ENCODE data around the gene TOP2A. TPM values are rescaled to one million over a fixed set of nuclear protein-coding genes. Genes with fewer than 3 reads are reported as not detected.

TOP2A gene
- polyA plus RNA-seq, 1 of the 3 experiments (the other 2 are of a cell fraction), result 20.6 TPM

- no peak for TF ChIP-seq RCOR1 (IDR thresholded peaks at IDR 0.05; ENCODE audit: low read length)
- TF ChIP-seq TAF1 (IDR thresholded peaks at IDR 0.05; ENCODE audit: borderline replicate concordance, low read depth, low read length), result no peak
- TF ChIP-seq, protein P1, sequence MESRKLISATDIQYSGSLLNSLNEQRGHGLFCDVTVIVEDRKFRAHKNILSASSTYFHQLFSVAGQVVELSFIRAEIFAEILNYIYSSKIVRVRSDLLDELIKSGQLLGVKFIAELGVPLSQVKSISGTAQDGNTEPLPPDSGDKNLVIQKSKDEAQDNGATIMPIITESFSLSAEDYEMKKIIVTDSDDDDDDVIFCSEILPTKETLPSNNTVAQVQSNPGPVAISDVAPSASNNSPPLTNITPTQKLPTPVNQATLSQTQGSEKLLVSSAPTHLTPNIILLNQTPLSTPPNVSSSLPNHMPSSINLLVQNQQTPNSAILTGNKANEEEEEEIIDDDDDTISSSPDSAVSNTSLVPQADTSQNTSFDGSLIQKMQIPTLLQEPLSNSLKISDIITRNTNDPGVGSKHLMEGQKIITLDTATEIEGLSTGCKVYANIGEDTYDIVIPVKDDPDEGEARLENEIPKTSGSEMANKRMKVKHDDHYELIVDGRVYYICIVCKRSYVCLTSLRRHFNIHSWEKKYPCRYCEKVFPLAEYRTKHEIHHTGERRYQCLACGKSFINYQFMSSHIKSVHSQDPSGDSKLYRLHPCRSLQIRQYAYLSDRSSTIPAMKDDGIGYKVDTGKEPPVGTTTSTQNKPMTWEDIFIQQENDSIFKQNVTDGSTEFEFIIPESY (IDR thresholded peaks at IDR 0.05; ENCODE audit: borderline replicate concordance, low read depth), result no peak
- no peak for TF ChIP-seq ELF1 (IDR thresholded peaks at IDR 0.05)
- TF ChIP-seq, protein P2, sequence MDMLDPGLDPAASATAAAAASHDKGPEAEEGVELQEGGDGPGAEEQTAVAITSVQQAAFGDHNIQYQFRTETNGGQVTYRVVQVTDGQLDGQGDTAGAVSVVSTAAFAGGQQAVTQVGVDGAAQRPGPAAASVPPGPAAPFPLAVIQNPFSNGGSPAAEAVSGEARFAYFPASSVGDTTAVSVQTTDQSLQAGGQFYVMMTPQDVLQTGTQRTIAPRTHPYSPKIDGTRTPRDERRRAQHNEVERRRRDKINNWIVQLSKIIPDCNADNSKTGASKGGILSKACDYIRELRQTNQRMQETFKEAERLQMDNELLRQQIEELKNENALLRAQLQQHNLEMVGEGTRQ (IDR thresholded peaks at IDR 0.05; ENCODE audit: borderline replicate concordance, low read depth, low read length), result no peak
- no peak for TF ChIP-seq FOXM1 (IDR thresholded peaks at IDR 0.05; ENCODE audit: low read depth)
- no peak for TF ChIP-seq GATA2 (CRISPR knock-in tag; IDR thresholded peaks at IDR 0.05)
- TF ChIP-seq, protein P3, sequence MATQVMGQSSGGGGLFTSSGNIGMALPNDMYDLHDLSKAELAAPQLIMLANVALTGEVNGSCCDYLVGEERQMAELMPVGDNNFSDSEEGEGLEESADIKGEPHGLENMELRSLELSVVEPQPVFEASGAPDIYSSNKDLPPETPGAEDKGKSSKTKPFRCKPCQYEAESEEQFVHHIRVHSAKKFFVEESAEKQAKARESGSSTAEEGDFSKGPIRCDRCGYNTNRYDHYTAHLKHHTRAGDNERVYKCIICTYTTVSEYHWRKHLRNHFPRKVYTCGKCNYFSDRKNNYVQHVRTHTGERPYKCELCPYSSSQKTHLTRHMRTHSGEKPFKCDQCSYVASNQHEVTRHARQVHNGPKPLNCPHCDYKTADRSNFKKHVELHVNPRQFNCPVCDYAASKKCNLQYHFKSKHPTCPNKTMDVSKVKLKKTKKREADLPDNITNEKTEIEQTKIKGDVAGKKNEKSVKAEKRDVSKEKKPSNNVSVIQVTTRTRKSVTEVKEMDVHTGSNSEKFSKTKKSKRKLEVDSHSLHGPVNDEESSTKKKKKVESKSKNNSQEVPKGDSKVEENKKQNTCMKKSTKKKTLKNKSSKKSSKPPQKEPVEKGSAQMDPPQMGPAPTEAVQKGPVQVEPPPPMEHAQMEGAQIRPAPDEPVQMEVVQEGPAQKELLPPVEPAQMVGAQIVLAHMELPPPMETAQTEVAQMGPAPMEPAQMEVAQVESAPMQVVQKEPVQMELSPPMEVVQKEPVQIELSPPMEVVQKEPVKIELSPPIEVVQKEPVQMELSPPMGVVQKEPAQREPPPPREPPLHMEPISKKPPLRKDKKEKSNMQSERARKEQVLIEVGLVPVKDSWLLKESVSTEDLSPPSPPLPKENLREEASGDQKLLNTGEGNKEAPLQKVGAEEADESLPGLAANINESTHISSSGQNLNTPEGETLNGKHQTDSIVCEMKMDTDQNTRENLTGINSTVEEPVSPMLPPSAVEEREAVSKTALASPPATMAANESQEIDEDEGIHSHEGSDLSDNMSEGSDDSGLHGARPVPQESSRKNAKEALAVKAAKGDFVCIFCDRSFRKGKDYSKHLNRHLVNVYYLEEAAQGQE (IDR thresholded peaks at IDR 0.05; ENCODE audit: low read depth, low read length), result no peak
- Histone ChIP-seq H3K9me2 (no peaks in the 10 kb centered on the region), H3K36me3 (replicated peaks in 1 of 2; ENCODE audit: control insufficient read depth in 1 of 2, insufficient read depth in 2 of 2, low read length in 1 of 2) (no peaks in the 10 kb centered on the region), H3K4me3 (ENCODE audit: low read depth in 2 of 2, low read length in 1 of 2) (no peak overlapping the region), H2AFZ (ENCODE audit: low read depth) (no peak overlapping the region), H3K27ac (ENCODE audit: low read depth in 2 of 2, low read length in 1 of 2) (no peak overlapping the region), H4K20me1 (ENCODE audit: insufficient read depth) (no peaks in the 10 kb centered on the region), H3F3A (replicated peaks; ENCODE audit: insufficient read depth) (no peaks in the 10 kb centered on the region), H3K9me3 (no peaks in the 10 kb centered on the region), H3K4me1 (ENCODE audit: control insufficient read depth in 1 of 2, insufficient read depth in 2 of 2, low read depth in 1 of 2, low read length in 1 of 2) (no peaks in the 10 kb centered on the region), H3K4me2 (no peak overlapping the region), H3K9ac (no peak overlapping the region), H3K79me2 (ENCODE audit: insufficient read depth) (no peaks in the 10 kb centered on the region), H3K27me3 (ENCODE audit: insufficient read depth) (no peaks in the 10 kb centered on the region)
- POLR2A ChIA-PET, result no interaction called here
- peak; percentile 52 for DNase-seq
- WGBS (ENCODE audit: low lambda C conversion rate), result 79% methylated on average over 13 of the region's 16 CpGs
- CTCF ChIA-PET, result interaction anchor here (1.3 to 1.5 kb wide), 3 partner anchors 10 to 68 kb away, joined by 3 to 4 read pairs (median 4); no protein-coding TSS in a partner anchor
Measured at GRCh38 chr17:40371261-40371929, 46.3 kb downstream of the TOP2A start.

GRCh38 chr17:40369923-40370322 lies 47.8 kb downstream of the TOP2A start:
- Histone ChIP-seq H3K9me2 (no peaks in the 10 kb centered on the region), H3K4me1 (ENCODE audit: control insufficient read depth in 1 of 2, insufficient read depth in 2 of 2, low read depth in 1 of 2, low read length in 1 of 2) (no peaks in the 10 kb centered on the region; a peak in 1 of 4 replicates), H3F3A (replicated peaks; ENCODE audit: insufficient read depth) (no peaks in the 10 kb centered on the region), H3K4me3 (ENCODE audit: low read depth in 2 of 2, low read length in 1 of 2) (no peak overlapping the region), H3K27ac (ENCODE audit: low read depth in 2 of 2, low read length in 1 of 2) (no peak overlapping the region), H3K4me2 (no peak overlapping the region), H3K27me3 (ENCODE audit: insufficient read depth) (no peaks in the 10 kb centered on the region), H3K36me3 (replicated peaks in 1 of 2; ENCODE audit: control insufficient read depth in 1 of 2, insufficient read depth in 2 of 2, low read length in 1 of 2) (no peaks in the 10 kb centered on the region), H3K9me3 (no peaks in the 10 kb centered on the region), H3K79me2 (ENCODE audit: insufficient read depth) (no peaks in the 10 kb centered on the region), H4K20me1 (ENCODE audit: insufficient read depth) (no peaks in the 10 kb centered on the region), H3K9ac (no peak overlapping the region), H2AFZ (ENCODE audit: low read depth) (no peak overlapping the region)
- 89% methylated on average over 5 of the region's 7 CpGs for WGBS (ENCODE audit: low lambda C conversion rate)
- CTCF ChIA-PET, result interaction anchor here (1.2 kb wide), 1 partner anchor 163 kb away, joined by 3 read pairs; no protein-coding TSS in a partner anchor
- DNase-seq, result no peak
- POLR2A ChIA-PET, result no interaction called here
- TF ChIP-seq, protein P3 (IDR thresholded peaks at IDR 0.05; ENCODE audit: low read depth, low read length), result no peak
- no peak for TF ChIP-seq RXRA (IDR thresholded peaks at IDR 0.05; ENCODE audit: borderline replicate concordance, low read depth)
- TF ChIP-seq, protein P4, sequence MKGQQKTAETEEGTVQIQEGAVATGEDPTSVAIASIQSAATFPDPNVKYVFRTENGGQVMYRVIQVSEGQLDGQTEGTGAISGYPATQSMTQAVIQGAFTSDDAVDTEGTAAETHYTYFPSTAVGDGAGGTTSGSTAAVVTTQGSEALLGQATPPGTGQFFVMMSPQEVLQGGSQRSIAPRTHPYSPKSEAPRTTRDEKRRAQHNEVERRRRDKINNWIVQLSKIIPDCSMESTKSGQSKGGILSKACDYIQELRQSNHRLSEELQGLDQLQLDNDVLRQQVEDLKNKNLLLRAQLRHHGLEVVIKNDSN (IDR thresholded peaks at IDR 0.05; ENCODE audit: borderline replicate concordance, low read depth), result no peak
- TF ChIP-seq RCOR1 (IDR thresholded peaks at IDR 0.05; ENCODE audit: low read length), result no peak
- TF ChIP-seq POLR2AphosphoS5 (IDR thresholded peaks at IDR 0.05; ENCODE audit: low read depth, low read length), result no peak
- TF ChIP-seq EP300 (IDR thresholded peaks at IDR 0.05; ENCODE audit: borderline replicate concordance in 1 of 2, low read depth in 1 of 2, low read length in 1 of 2), result no peak
- TF ChIP-seq GATA2 (CRISPR knock-in tag; IDR thresholded peaks at IDR 0.05), result no peak
- no peak for TF ChIP-seq MEF2A (IDR thresholded peaks at IDR 0.05; ENCODE audit: borderline replicate concordance, low read depth)
- TF ChIP-seq TEAD4 (IDR thresholded peaks at IDR 0.05; ENCODE audit: borderline replicate concordance, insufficient read depth), result no peak
